Tongue (tissue), 2 donors: Measurements from ENCODE around the gene SHOC2. TPM values are rescaled to one million over a fixed set of nuclear protein-coding genes. Genes with fewer than 3 reads are reported as not detected.

Experiments used
- small RNA-seq: library from RNA; depleted of rRNA; stranded (forward); fragments of <200 nt; gene quantifications from one replicate; pipeline ENCODE3, GENCODE V24; 2014; ENCODE audit warnings: low replicate concordance
- total RNA-seq: library from RNA; depleted of rRNA; stranded (reverse); fragments of >200 nt; gene quantifications from one replicate; pipeline ENCODE4 v1.2.3, GENCODE V29; 2014

The SHOC2 gene
- total RNA-seq, 1 donor from 2014 or later, result 57.1 TPM

Small RNA genes within 50 kb of the gene (small RNA-seq; reads per million reads assigned to genes)
- 3.9 reads per million, percentile 91 among the genes with 10 or more reads in this experiment for gene MIR548E

Other genes starting within 250 kb of the SHOC2 start
- 150 TPM for gene PDCD4, start 47.7 kb upstream of the SHOC2 start, total RNA-seq
- gene BBIP1, start 424 bp upstream of the SHOC2 start, total RNA-seq, result 25.2 TPM
- 4.3 TPM for gene ADRA2A, start 157.4 kb downstream of the SHOC2 start, total RNA-seq